ENCODE results near the gene RIT2.

GRCh38 chr18:42745931-42746330, 369.6 kb downstream of the RIT2 start:
- no peak for TF ChIP-seq POLR2AphosphoS5 (IDR thresholded peaks at IDR 0.05; ENCODE audit: low read depth)
- TF ChIP-seq, protein P1, sequence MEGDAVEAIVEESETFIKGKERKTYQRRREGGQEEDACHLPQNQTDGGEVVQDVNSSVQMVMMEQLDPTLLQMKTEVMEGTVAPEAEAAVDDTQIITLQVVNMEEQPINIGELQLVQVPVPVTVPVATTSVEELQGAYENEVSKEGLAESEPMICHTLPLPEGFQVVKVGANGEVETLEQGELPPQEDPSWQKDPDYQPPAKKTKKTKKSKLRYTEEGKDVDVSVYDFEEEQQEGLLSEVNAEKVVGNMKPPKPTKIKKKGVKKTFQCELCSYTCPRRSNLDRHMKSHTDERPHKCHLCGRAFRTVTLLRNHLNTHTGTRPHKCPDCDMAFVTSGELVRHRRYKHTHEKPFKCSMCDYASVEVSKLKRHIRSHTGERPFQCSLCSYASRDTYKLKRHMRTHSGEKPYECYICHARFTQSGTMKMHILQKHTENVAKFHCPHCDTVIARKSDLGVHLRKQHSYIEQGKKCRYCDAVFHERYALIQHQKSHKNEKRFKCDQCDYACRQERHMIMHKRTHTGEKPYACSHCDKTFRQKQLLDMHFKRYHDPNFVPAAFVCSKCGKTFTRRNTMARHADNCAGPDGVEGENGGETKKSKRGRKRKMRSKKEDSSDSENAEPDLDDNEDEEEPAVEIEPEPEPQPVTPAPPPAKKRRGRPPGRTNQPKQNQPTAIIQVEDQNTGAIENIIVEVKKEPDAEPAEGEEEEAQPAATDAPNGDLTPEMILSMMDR (IDR thresholded peaks at IDR 0.05; ENCODE audit: insufficient read depth, low read length) = no peak

All from HL-60 (cell line).